K562 (cell line): ENCODE measurements around the gene LAMA2. TPM values are rescaled to one million over a fixed set of nuclear protein-coding genes. Genes with fewer than 3 reads are reported as not detected.

ENCODE experiments used
- ATAC-seq: fragments of 200-7000 bp; cut with Tn5 transposase; 3 replicates; pipeline ENCODE4 v1.9.1; 2020; ENCODE audit warnings: moderate library complexity
- BruUV-seq: library from RNA; stranded (reverse); fragments of 400-500 nt; replicated peaks from 2 replicates; lab custom pipeline; 2021; lab: Mats Ljungman, UMichigan
- CTCF ChIA-PET: fragments of 300-600 bp; formaldehyde crosslinking; extraction: SDS; loops from one replicate; lab custom pipeline; 2021; ENCODE audit warnings: low intra/inter-chr PET ratio; lab: Yijun Ruan, JAX
- POLR2A ChIA-PET: fragments of 300-600, 350-650 bp; sonication (Branson Sonifier 250); formaldehyde crosslinking; extraction: SDS; loops from one replicate; lab custom pipeline; 2021; ENCODE audit warnings: antibody characterized with exemption, inconsistent platforms; lab: Yijun Ruan, JAX
- DNase-seq, 4 experiments: peaks; one replicate each; pipeline versions ENCODE4 v3.0.0 to v3.0.0-alpha.2; 2011 to 2018; ENCODE audit warnings: low spot score in 3 of 4, mixed read lengths in 3 of 4; ENCODE audit errors: extremely low read depth in 1 of 4
- FAIRE-seq: peaks from 2 replicates; lab custom pipeline; 2011; peaks lifted over from hg19 to GRCh38; lab: Jason Lieb, UNC
- H2AFZ ChIP-seq: 2 replicates; pipeline ENCODE4 v1.6.0; 2011; ENCODE audit warnings: low read depth, low read length, control low read depth, inconsistent platforms
- H3K27ac ChIP-seq: fragments of 200-600 bp; 3 replicates; pipeline ENCODE4 v1.8.0; 2011; ENCODE audit warnings: low read depth, mild to moderate bottlenecking, control low read depth, inconsistent platforms, low read length, moderate library complexity, mixed read lengths; ENCODE audit errors: extremely low read depth
- H3K27me3 ChIP-seq, 2 experiments: fragments of 300-600 bp in 1 of 2; 2 replicates in 1 of 2; 3 replicates in 1 of 2; pipeline versions ENCODE4 v1.6.0 to v1.8.0; 2011; ENCODE audit warnings: inconsistent platforms in 2 of 2, low read length in 2 of 2, mild to moderate bottlenecking in 1 of 2, mixed read lengths in 1 of 2, moderate library complexity in 1 of 2; ENCODE audit not compliant: control insufficient read depth in 2 of 2, insufficient read depth in 2 of 2
- H3K36me3 ChIP-seq: fragments of 300-600 bp; 3 replicates; pipeline ENCODE4 v1.8.0; 2011; ENCODE audit warnings: mild to moderate bottlenecking, low read length, inconsistent platforms; ENCODE audit not compliant: control insufficient read depth, insufficient read depth
- H3K4me1 ChIP-seq, 2 experiments: fragments of 200-600 bp in 1 of 2; replicated peaks in 1 of 2; 2 replicates in 1 of 2; 3 replicates in 1 of 2; pipeline versions ENCODE4 v1.5.1 to v1.8.0; 2011; ENCODE audit warnings: inconsistent platforms in 2 of 2, low read length in 2 of 2, mild to moderate bottlenecking in 1 of 2, mixed read lengths in 1 of 2, moderate library complexity in 1 of 2; ENCODE audit not compliant: control insufficient read depth in 2 of 2, insufficient read depth in 2 of 2
- H3K4me2 ChIP-seq: 2 replicates; pipeline ENCODE4 v1.6.1; 2011; ENCODE audit warnings: low read length, control low read depth, inconsistent platforms, mixed read lengths; ENCODE audit not compliant: insufficient read depth
- H3K4me3 ChIP-seq: fragments of 200-600 bp; sonication (generic), shearing (Covaris generic); 2 replicates; pipeline ENCODE4 v1.5.1; 2016; ENCODE audit warnings: control low read depth, inconsistent platforms
- H3K79me2 ChIP-seq: fragments of 200-600 bp; 3 replicates; pipeline ENCODE4 v1.8.0; 2011; ENCODE audit warnings: low read length, inconsistent platforms; ENCODE audit not compliant: control insufficient read depth, insufficient read depth
- H3K9ac ChIP-seq, 2 experiments: 2 replicates each; pipeline versions ENCODE4 v1.6.0 to v1.6.1; 2011; ENCODE audit warnings: low read depth in 2 of 2, low read length in 2 of 2, control low read depth in 1 of 2, inconsistent platforms in 1 of 2, mild to moderate bottlenecking in 1 of 2, mixed read lengths in 1 of 2; ENCODE audit not compliant: insufficient read depth in 1 of 2
- H3K9me1 ChIP-seq: one replicate; pipeline ENCODE4 v1.6.0; 2011; ENCODE audit warnings: inconsistent platforms, mild to moderate bottlenecking, low read length, moderate library complexity; ENCODE audit not compliant: control insufficient read depth, insufficient read depth
- H3K9me3 ChIP-seq: replicated peaks from 2 replicates; pipeline ENCODE4 v1.5.1; 2011; ENCODE audit warnings: low read depth, low read length, inconsistent platforms; ENCODE audit not compliant: control insufficient read depth, insufficient read depth
- H4K20me1 ChIP-seq: replicated peaks from 2 replicates; pipeline ENCODE4 v1.6.1; 2011; ENCODE audit warnings: low read length, inconsistent platforms, mixed read lengths; ENCODE audit not compliant: control insufficient read depth, insufficient read depth
- CTBP1 ChIP-seq: fragments of 450-650 bp; IDR thresholded peaks from 2 replicates; pipeline ENCODE4 v1.6.1; 2016; ENCODE audit warnings: borderline replicate concordance
- FOXA1 ChIP-seq: fragments of 450-650 bp; IDR thresholded peaks from 2 replicates; pipeline ENCODE4 v1.6.1; 2016; ENCODE audit warnings: mild to moderate bottlenecking, borderline replicate concordance
- NR2C1 ChIP-seq, 2 experiments: fragments of 450-650 bp; IDR thresholded peaks; 2 replicates each; pipeline ENCODE4 v1.6.1; 2017; ENCODE audit warnings: mild to moderate bottlenecking in 2 of 2, antibody characterized with exemption in 1 of 2, inconsistent platforms in 1 of 2, missing compliant biosample characterization in 1 of 2, missing genetic modification characterization in 1 of 2
- ZNF134 ChIP-seq: fragments of 250-450 bp; sonication (Bioruptor Pico); conservative IDR thresholded peaks from 2 replicates; pipeline ENCODE4 v1.4.0; 2020
- ZNF512 ChIP-seq: IDR thresholded peaks from 2 replicates; pipeline ENCODE4 v1.6.1; 2016; ENCODE audit warnings: missing genetic modification characterization, missing compliant biosample characterization
- WGBS: fragments of 100-300 bp; shearing (Covaris generic); methylation state at CpG from one replicate; pipeline ENCODE4 v1.1.6; 2016; ENCODE audit warnings: low coverage, mixed read lengths; ENCODE audit not compliant: insufficient coverage; ENCODE audit errors: missing lambda C conversion rate; 5-methylcytosine and 5-hydroxymethylcytosine counted together
- in situ Hi-C: fragments of 300-500 bp; cut with MboI; formaldehyde crosslinking; loops from 4 replicates; pipeline ENCODE4 v1.15.0; 2018; ENCODE audit warnings: inconsistent platforms, mixed read lengths
- intact Hi-C: fragments of 100-400 bp; cut with micrococcal nuclease; formaldehyde crosslinking; loops from 2 replicates; pipeline ENCODE4 v1.14.2; 2022
- polyA plus RNA-seq, 8 experiments: library from polyadenylated mRNA; depleted of rRNA in 4 of 8; stranded (reverse) in 5 of 8; unstranded in 3 of 8; fragments of >200 nt; fragmentation: Nextera tagmentation in 2 of 8; fragmentation: Illumina TruSeq in 1 of 8; extraction: Ambion mirVana in 2 of 8; extraction: Trizol in 1 of 8; gene quantifications; 2 replicates each; pipeline versions ENCODE4 v1.2.1 to v1.2.3, GENCODE V29; 2011 to 2014; ENCODE audit warnings: inconsistent platforms in 1 of 8, missing spikeins in 1 of 8
- total RNA-seq, 7 experiments: library from RNA; depleted of rRNA in 6 of 7; stranded (reverse); fragments of >200 nt in 6 of 7; fragmentation: Illumina TruSeq in 2 of 7; extraction: Trizol in 2 of 7; gene quantifications; 2 replicates each; pipeline versions ENCODE4 v1.2.1 to v1.2.3, GENCODE V29; 2011 to 2021; ENCODE audit warnings: low replicate concordance in 1 of 7
- TF ChIP-seq, protein P1 (sequence below): sonication (generic); formaldehyde crosslinking; IDR thresholded peaks from 2 replicates; pipeline ENCODE4 v1.8.1; 2023; ENCODE audit warnings: mild to moderate bottlenecking, missing genetic modification reagents, moderate library complexity
- TF ChIP-seq, protein P2 (sequence below): fragments of 200-400 bp; formaldehyde crosslinking; IDR thresholded peaks from 2 replicates; pipeline ENCODE4 v1.6.1; 2017; ENCODE audit warnings: mild to moderate bottlenecking, low read depth, low read length, moderate library complexity

The LAMA2 gene
- total and polyA plus RNA-seq, 9 of the 15 experiments (the other 6 are each of a cell fraction or from before 2014, with no cell fraction given): 0.04 to 1.5 (median 0.36) TPM

- no peak overlapping the region for H3K9ac ChIP-seq
- POLR2A ChIA-PET: no interaction called here
- H3K27ac ChIP-seq: no peak overlapping the region
- no peaks in the 10 kb centered on the region for H3K36me3 ChIP-seq
- no peaks in the 10 kb centered on the region for H4K20me1 ChIP-seq
- no peak for FAIRE-seq
- H3K79me2 ChIP-seq: no peaks in the 10 kb centered on the region
- no peaks in the 10 kb centered on the region; the same call in 1 of the 2 replicates for H3K9me3 ChIP-seq
- no peaks in the 10 kb centered on the region for H3K4me1 ChIP-seq
- no peak overlapping the region for H2AFZ ChIP-seq
- no peak for DNase-seq
- in situ Hi-C loops (no loop called here), intact Hi-C loops (no loop called here)
- H3K4me2 ChIP-seq: no peak overlapping the region
- no TSS peak for BruUV-seq
- H3K27me3 ChIP-seq: no peaks in the 10 kb centered on the region
- no peaks in the 10 kb centered on the region for H3K9me1 ChIP-seq
- WGBS: 0% methylated on average over 2 of the region's 2 CpGs
- no peak for ATAC-seq
- CTCF ChIA-PET: no interaction called here
- TF ChIP-seq ZNF512 (tag): no peak
- TF ChIP-seq FOXA1: no peak
- no peak for TF ChIP-seq ZNF134 (CRISPR knock-in tag)
- TF ChIP-seq CTBP1: no peak
- TF ChIP-seq, protein P1, sequence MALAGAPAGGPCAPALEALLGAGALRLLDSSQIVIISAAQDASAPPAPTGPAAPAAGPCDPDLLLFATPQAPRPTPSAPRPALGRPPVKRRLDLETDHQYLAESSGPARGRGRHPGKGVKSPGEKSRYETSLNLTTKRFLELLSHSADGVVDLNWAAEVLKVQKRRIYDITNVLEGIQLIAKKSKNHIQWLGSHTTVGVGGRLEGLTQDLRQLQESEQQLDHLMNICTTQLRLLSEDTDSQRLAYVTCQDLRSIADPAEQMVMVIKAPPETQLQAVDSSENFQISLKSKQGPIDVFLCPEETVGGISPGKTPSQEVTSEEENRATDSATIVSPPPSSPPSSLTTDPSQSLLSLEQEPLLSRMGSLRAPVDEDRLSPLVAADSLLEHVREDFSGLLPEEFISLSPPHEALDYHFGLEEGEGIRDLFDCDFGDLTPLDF (CRISPR knock-in tag): no peak
- TF ChIP-seq, protein P2, sequence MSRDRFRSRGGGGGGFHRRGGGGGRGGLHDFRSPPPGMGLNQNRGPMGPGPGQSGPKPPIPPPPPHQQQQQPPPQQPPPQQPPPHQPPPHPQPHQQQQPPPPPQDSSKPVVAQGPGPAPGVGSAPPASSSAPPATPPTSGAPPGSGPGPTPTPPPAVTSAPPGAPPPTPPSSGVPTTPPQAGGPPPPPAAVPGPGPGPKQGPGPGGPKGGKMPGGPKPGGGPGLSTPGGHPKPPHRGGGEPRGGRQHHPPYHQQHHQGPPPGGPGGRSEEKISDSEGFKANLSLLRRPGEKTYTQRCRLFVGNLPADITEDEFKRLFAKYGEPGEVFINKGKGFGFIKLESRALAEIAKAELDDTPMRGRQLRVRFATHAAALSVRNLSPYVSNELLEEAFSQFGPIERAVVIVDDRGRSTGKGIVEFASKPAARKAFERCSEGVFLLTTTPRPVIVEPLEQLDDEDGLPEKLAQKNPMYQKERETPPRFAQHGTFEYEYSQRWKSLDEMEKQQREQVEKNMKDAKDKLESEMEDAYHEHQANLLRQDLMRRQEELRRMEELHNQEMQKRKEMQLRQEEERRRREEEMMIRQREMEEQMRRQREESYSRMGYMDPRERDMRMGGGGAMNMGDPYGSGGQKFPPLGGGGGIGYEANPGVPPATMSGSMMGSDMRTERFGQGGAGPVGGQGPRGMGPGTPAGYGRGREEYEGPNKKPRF: no peak
- no peak for TF ChIP-seq NR2C1 (IDR thresholded peaks at IDR 0.05)
- TF ChIP-seq NR2C1 (tag; IDR thresholded peaks at IDR 0.05): no peak
- no peak overlapping the region for H3K4me3 ChIP-seq
Observed at GRCh38 chr6:129140526-129140925, 257.6 kb downstream of the LAMA2 start.
